Measurements from ENCODE around the gene TMC7.
A peak's percentile ranks its signal among the peaks of the same experiment; 100 is the strongest.

TMC7 gene

GRCh38 chr16:19084879-19085278, 101.1 kb downstream of the TMC7 start:
- intact Hi-C loops (cut with DNase I; ENCODE audit: low total_unique reads) = loop anchor here (5.0 kb wide), 2 partner anchors 92 to 417 kb away; no protein-coding TSS in a partner anchor
- H3K4me3 ChIP-seq = no peak overlapping the region
- H3K9me3 ChIP-seq = no peaks in the 10 kb centered on the region
- no peak overlapping the region for H3K27ac ChIP-seq
- no peak for TF ChIP-seq CTCF (IDR thresholded peaks at IDR 0.05)
- no peaks in the 10 kb centered on the region for H3K27me3 ChIP-seq
- peaks cover 0 to 12% (median 8%) of the 10 kb centered on the region in 4 donors for H3K4me1 ChIP-seq
- DNase-seq = no peak
- peaks cover under 1 to 17% (median 5%) of the 10 kb centered on the region in 3 donors for H3K36me3 ChIP-seq

- Histone ChIP-seq H3K27ac (no peak overlapping the region), H3K9me3 (no peaks in the 10 kb centered on the region), H3K4me3 (no peak overlapping the region), H3K4me1 (peaks cover 0 to 12% (median 8%) of the 10 kb centered on the region in 4 donors), H3K36me3 (peaks cover 0 to 15% (median 5%) of the 10 kb centered on the region in 3 donors), H3K27me3 (no peaks in the 10 kb centered on the region)
- intact Hi-C loops (cut with DNase I; ENCODE audit: low total_unique reads) = loop anchor here (2.0 to 5.0 kb wide), 3 partner anchors 92 to 417 kb away; no protein-coding TSS in a partner anchor
- TF ChIP-seq CTCF (IDR thresholded peaks at IDR 0.05) = no peak
- DNase-seq = no peak
Observed at GRCh38 chr16:19085679-19086200, 102.0 kb downstream of the TMC7 start.

DNA sequence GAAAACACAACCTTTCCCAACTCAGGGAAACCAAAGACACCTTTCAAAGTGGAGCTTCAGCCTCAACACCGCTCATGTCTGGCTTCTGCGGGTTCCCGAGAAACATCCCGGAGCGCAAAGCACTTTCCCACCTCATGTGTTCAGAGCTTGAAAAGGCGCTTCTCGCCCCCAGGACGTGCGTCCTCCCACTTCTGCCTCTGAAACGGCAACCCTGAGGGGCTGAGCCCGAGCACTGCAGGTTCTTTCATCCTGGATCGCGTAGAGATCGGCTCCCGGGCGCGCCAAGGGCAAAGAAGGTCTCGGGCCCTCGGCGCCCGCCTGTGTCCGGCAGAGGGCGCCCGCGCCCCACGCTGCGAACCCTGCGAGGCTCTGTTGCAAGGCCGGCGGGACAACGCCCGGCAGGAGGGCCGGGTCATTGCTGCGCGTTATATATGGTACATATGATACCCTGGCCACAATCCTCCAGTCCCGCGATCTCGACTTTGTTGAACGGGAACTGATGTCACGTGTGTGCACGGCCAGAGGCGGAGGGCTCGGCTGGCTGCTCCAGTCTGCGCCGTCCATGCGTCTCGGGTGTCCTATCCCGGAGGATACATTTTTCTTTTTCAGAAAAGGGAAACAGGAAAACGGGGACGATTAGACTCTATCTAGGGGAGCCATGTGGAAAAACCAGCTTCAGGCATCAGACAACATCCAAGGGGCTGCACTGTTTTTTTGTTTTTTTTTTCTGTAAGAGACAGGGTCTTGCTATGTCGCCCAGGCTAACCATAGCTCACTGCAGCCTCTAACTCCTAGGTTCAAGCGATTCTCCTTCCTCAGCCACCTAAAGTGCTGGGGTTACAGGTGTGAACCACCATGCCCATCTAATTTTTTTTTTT, 102.8 kb downstream of the TMC7 start:
- Histone ChIP-seq H3K4me3 (peak overlapping the region; percentile 38 to 45), H3K27ac (no peak overlapping the region), H3K9me3 (no peaks in the 10 kb centered on the region), H3K27me3 (no peaks in the 10 kb centered on the region), H3K36me3 (peaks cover 0 to 8% (median 0%) of the 10 kb centered on the region in 3 donors), H3K4me1 (peaks cover 0 to 12% (median 8%) of the 10 kb centered on the region in 4 donors)
- peak; percentile 97 to 100 for TF ChIP-seq CTCF (IDR thresholded peaks at IDR 0.05)
- peak; percentile 83 to 88 for DNase-seq
- intact Hi-C loops (cut with DNase I; ENCODE audit: low total_unique reads) = loop anchor here (2.0 to 5.0 kb wide), 3 partner anchors 91 to 416 kb away; no protein-coding TSS in a partner anchor

GRCh38 chr16:19088341-19088916, 104.7 kb downstream of the TMC7 start:
- H3K4me3 ChIP-seq = no peak overlapping the region
- DNase-seq = peak in 1 of 2 donors; percentile 6
- H3K4me1 ChIP-seq = peaks cover 0 to 12% (median 8%) of the 10 kb centered on the region in 4 donors
- H3K36me3 ChIP-seq = no peaks in the 10 kb centered on the region
- no peaks in the 10 kb centered on the region for H3K9me3 ChIP-seq
- H3K27ac ChIP-seq = no peak overlapping the region
- TF ChIP-seq CTCF (IDR thresholded peaks at IDR 0.05) = no peak
- intact Hi-C loops (cut with DNase I; ENCODE audit: low total_unique reads) = loop anchor here (5.0 kb wide), 2 partner anchors 89 to 414 kb away; no protein-coding TSS in a partner anchor
- H3K27me3 ChIP-seq = no peaks in the 10 kb centered on the region

GRCh38 chr16:19089410-19089955, 105.7 kb downstream of the TMC7 start:
- no peak for TF ChIP-seq CTCF (IDR thresholded peaks at IDR 0.05)

More at GRCh38 chr16:19089410-19089955, 105.7 kb downstream of the TMC7 start:
- Histone ChIP-seq H3K4me3 (no peak overlapping the region), H3K27ac (no peak overlapping the region), H3K36me3 (no peaks in the 10 kb centered on the region), H3K4me1 (peaks cover 0 to 12% (median 8%) of the 10 kb centered on the region in 4 donors), H3K9me3 (no peaks in the 10 kb centered on the region), H3K27me3 (no peaks in the 10 kb centered on the region)
- peak in 1 of 2 donors; percentile 40 for DNase-seq
- intact Hi-C loops (cut with DNase I; ENCODE audit: low total_unique reads) = loop anchor here (5.0 kb wide), 2 partner anchors 88 to 413 kb away; no protein-coding TSS in a partner anchor

All from tibial artery (tissue), 4 donors.